ENCODE measurements around the gene ELOVL7.

The ELOVL7 gene

GRCh38 chr5:60812426-60812825, 31.6 kb downstream of the ELOVL7 start:
- ChIA-PET POLR2A (no interaction called here), CTCF (interaction anchor here (1.2 kb wide), 1 partner anchor 16 kb away, joined by 3 read pairs; no protein-coding TSS in a partner anchor)
- TF ChIP-seq, protein P1, sequence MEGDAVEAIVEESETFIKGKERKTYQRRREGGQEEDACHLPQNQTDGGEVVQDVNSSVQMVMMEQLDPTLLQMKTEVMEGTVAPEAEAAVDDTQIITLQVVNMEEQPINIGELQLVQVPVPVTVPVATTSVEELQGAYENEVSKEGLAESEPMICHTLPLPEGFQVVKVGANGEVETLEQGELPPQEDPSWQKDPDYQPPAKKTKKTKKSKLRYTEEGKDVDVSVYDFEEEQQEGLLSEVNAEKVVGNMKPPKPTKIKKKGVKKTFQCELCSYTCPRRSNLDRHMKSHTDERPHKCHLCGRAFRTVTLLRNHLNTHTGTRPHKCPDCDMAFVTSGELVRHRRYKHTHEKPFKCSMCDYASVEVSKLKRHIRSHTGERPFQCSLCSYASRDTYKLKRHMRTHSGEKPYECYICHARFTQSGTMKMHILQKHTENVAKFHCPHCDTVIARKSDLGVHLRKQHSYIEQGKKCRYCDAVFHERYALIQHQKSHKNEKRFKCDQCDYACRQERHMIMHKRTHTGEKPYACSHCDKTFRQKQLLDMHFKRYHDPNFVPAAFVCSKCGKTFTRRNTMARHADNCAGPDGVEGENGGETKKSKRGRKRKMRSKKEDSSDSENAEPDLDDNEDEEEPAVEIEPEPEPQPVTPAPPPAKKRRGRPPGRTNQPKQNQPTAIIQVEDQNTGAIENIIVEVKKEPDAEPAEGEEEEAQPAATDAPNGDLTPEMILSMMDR (IDR thresholded peaks at IDR 0.05; ENCODE audit: control extremely low read depth, extremely low read depth, low read depth, missing control alignments), result no peak
- no peak for DNase-seq (ENCODE audit: extremely low spot score)

DNA sequence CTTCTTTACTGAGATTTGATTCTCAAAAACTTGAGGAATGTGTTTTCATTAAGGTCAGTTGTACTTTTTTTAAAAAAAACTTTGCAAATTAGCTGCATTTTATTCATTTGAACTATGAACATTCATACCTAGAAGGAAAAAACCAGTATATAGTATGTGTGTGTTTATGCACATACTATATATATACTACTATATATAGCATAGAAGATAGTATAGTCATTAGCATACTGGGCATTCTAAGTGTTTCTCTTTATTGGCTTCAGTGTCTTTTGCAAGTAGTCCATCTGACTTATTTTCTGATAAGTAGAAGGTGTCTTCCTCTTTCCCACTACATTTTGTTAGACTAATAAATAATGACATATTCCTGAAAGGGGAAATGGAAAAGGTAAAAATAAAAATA, 33.0 kb downstream of the ELOVL7 start:
- DNase-seq (ENCODE audit: extremely low spot score), result no peak
- ChIA-PET CTCF (no interaction called here), POLR2A (no interaction called here)
- TF ChIP-seq, protein P1 (IDR thresholded peaks at IDR 0.05; ENCODE audit: control extremely low read depth, extremely low read depth, low read depth, missing control alignments), result no peak

DNA sequence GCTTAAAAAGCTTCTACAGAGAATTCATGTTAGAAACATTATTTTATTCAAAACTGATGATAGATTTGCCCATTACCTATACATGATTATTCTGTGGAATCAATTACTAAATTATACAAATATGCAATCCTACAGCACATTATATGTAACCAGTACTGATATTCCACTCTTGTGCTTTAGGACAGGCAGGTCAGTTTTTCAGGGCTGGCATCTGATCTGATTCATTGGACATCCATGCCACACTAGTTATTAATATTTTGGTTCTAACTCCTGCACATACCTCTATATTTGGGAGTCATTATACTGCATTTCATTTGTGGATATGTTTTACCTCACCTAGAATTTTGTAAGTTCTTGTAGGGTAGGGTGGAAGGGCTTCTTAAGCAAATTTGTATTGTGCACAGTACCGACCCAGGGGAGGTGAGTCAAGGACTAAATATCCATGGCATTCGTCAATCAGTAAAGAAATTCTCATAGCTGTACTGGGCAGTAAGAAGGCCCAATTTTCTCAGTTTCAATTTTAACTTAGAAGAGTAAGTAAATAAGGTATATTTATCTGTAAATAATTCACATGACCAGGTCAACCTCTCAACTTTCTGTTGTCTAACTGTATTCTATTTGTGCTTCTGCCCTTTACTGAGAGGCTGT, 33.5 kb downstream of the ELOVL7 start:
- TF ChIP-seq, protein P1 (IDR thresholded peaks at IDR 0.05; ENCODE audit: control extremely low read depth, extremely low read depth, low read depth, missing control alignments), result no peak
- ChIA-PET POLR2A (no interaction called here), CTCF (no interaction called here)
- no peak for DNase-seq (ENCODE audit: extremely low spot score)

- ChIA-PET POLR2A (no interaction called here), CTCF (no interaction called here)
- TF ChIP-seq, protein P1 (IDR thresholded peaks at IDR 0.05; ENCODE audit: control extremely low read depth, extremely low read depth, low read depth, missing control alignments), result no peak
- DNase-seq (ENCODE audit: extremely low spot score), result no peak
These were observed 34.1 kb downstream of the ELOVL7 start for GRCh38 chr5:60809891-60810425.

DNA sequence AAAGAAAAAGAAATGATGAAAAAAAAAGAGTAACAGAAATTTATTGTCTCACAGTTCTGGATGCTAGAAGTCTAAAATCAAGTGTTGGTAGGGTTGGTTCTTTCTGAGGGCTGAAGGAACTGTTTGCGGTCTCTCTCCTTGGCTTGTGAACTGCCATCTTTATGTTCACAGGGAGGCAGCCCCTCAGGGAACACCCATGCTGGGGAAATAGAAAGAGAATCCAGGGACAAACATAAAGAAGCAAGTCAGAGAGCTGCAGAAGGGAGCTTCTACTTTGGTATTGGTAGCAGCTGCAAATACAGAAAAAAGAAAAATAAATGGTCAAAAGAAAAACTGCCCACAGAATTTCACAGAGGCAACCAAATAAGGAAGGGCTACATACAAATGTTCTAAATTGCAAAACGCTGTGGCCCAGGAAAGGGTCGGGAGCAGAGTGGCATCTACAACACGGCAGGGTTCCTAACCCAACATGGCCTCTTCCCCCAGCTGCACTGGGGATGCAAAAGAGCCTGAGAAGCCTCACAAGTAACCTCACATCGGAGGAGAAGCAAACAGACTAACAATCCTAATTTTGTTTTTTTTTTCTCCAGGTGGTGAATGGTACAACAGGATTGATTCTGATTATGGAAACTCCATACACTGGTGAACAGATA, 37.4 kb downstream of the ELOVL7 start:
- no peak for DNase-seq (ENCODE audit: extremely low spot score)
- ChIA-PET POLR2A (no interaction called here), CTCF (no interaction called here)
- TF ChIP-seq, protein P1 (IDR thresholded peaks at IDR 0.05; ENCODE audit: control extremely low read depth, extremely low read depth, low read depth, missing control alignments), result no peak

DNA sequence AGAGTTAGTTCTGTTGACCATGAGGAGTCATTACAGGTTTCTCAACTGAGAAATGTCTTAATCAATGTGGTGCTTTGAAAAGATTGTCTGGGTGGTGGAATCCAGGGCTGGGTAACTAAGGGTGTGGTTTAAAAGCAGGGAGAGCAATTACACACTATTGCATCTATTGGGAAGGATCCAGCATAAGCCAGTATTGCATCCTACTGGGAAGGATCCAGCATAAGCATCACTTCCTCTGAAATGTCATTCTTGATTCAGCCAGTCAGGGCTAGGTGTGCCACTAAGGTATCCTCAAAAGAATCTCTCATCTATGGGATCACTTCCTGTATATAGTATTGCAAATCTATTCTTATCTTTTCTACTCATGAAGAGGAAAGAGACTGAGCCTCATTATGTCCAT, 38.6 kb downstream of the ELOVL7 start:
- POLR2A ChIA-PET, result no interaction called here
- CTCF ChIA-PET, result no interaction called here
- DNase-seq (ENCODE audit: extremely low spot score), result no peak
- TF ChIP-seq, protein P1 (IDR thresholded peaks at IDR 0.05; ENCODE audit: control extremely low read depth, extremely low read depth, low read depth, missing control alignments), result no peak
